ENCODE data around the gene HORMAD1. TPM values are rescaled to one million over a fixed set of nuclear protein-coding genes. Genes with fewer than 3 reads are reported as not detected.
"Not testable (repeated sequence)": the region's sequence is repeated elsewhere in the genome, so short reads cannot be mapped to it uniquely, and the experiment has no call there.

HORMAD1 gene
- total RNA-seq, 8 experiments from 2014 or later, result 0.05 to 0.29 (median 0.14) TPM; not detected in 5

GRCh38 chr1:150748878-150749719 lies 28.4 kb upstream of the HORMAD1 start:
- in situ Hi-C loops (cut with MboI; ENCODE audit: low pct_unique_long_range_greater_than_20kb in 2 of 9, low sequenced_read_pairs in 9 of 9, unreplicated experiment in 9 of 9), result no loop called here
- H3K4me3 ChIP-seq, result no peak overlapping the region
- no peaks in the 10 kb centered on the region for H3K4me1 ChIP-seq (replicated peaks in 1 of 2)
- no peak for ATAC-seq (replicated peaks in 6 of 8)
- WGBS, 10 experiments, result 17 to 95% (median 83%) methylated on average over 1 to 6 of the region's 12 CpGs; no CpG with 5 or more reads in 1 of the 10 experiments
- H3K27ac ChIP-seq, result no peak overlapping the region

GRCh38 chr1:150730130-150730721 lies 9.5 kb upstream of the HORMAD1 start:
- Histone ChIP-seq H3K27ac (no peak overlapping the region), H3K4me3 (no peak overlapping the region), H3K4me1 (replicated peaks in 1 of 2) (no peaks in the 10 kb centered on the region)
- WGBS, 10 experiments, result 22 to 93% (median 81%) methylated on average over 1 to 3 of the region's 3 CpGs; no CpG with 5 or more reads in 1 of the 10 experiments
- in situ Hi-C loops (cut with MboI; ENCODE audit: low pct_unique_long_range_greater_than_20kb in 2 of 9, low sequenced_read_pairs in 9 of 9, unreplicated experiment in 9 of 9), result no loop called here
- no peak for ATAC-seq (replicated peaks in 6 of 8)

DNA sequence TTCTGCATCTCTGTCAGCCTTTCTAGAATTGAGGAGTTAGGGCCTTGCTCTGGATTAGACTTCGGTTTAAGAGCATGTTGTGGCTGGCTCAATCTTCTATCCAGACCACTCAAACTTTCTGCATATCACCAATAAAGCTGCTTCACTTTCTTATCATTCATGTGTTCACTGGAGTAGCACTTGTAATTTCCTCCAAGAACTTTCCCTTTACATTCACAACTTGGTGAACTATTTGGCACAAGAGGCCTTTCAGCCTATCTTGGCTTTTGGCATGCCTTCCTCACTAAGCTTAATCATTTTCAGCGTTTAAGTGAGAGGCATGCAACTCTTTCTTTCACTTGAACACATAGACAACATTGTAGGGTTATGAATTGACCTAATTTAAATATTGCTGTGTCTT lies 3.6 kb upstream of the HORMAD1 start:
- in situ Hi-C loops (cut with MboI; ENCODE audit: low pct_unique_long_range_greater_than_20kb in 2 of 9, low sequenced_read_pairs in 9 of 9, unreplicated experiment in 9 of 9), result no loop called here

DNA sequence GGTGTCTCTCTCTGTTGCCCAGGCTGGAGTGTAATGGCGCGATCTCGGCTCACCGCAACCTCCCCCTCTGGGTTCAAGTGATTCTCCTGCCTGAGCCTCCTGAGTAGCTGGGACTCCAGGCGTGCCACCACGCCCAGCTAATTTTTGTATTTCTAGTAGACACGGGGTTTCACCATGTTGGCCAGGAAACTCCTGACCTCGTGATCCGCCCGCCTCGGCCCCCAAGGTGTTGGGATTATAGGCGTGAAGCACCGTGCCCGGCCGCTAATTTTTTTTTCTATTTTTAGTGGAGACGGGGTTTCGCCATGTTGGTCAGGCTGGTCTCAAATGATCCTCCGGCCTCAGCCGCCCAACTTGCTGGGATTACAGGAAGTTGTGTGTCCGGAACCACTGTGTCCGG lies 597 bp downstream of the HORMAD1 start:
- ATAC-seq (replicated peaks in 6 of 8), result no peak
- 61 to 100% (median 99%) methylated on average over 1 to 20 of the region's 21 CpGs for WGBS, 10 experiments
- Histone ChIP-seq H3K4me3 (no peak overlapping the region), H3K4me1 (replicated peaks in 1 of 2) (no peaks in the 10 kb centered on the region), H3K27ac (no peak overlapping the region)
- in situ Hi-C loops (cut with MboI; ENCODE audit: low pct_unique_long_range_greater_than_20kb in 2 of 9, low sequenced_read_pairs in 9 of 9, unreplicated experiment in 9 of 9), result no loop called here

More for the DNA sequence above, 3.6 kb upstream of the HORMAD1 start:
- no peak for ATAC-seq (replicated peaks in 6 of 8)
- WGBS, 10 experiments, result 33 to 94% (median 80%) methylated on average over 1 to 2 of the region's 2 CpGs; no CpG with 5 or more reads in 2 of the 10 experiments
- H3K4me3 ChIP-seq, result no peak overlapping the region
- H3K27ac ChIP-seq, result no peak overlapping the region
- H3K4me1 ChIP-seq (replicated peaks in 1 of 2), result no peaks in the 10 kb centered on the region

- H3K27ac ChIP-seq, result no peak overlapping the region
- ATAC-seq (replicated peaks in 6 of 8), result no peak
- in situ Hi-C loops (cut with MboI; ENCODE audit: low pct_unique_long_range_greater_than_20kb in 2 of 9, low sequenced_read_pairs in 9 of 9, unreplicated experiment in 9 of 9), result no loop called here
- 26 to 100% (median 80%) methylated on average over 1 to 11 of the region's 11 CpGs for WGBS, 10 experiments
- no peak overlapping the region for H3K4me3 ChIP-seq
- H3K4me1 ChIP-seq (replicated peaks in 1 of 2), result no peaks in the 10 kb centered on the region
Measured at GRCh38 chr1:150718225-150718891, 2.3 kb downstream of the HORMAD1 start.

DNA sequence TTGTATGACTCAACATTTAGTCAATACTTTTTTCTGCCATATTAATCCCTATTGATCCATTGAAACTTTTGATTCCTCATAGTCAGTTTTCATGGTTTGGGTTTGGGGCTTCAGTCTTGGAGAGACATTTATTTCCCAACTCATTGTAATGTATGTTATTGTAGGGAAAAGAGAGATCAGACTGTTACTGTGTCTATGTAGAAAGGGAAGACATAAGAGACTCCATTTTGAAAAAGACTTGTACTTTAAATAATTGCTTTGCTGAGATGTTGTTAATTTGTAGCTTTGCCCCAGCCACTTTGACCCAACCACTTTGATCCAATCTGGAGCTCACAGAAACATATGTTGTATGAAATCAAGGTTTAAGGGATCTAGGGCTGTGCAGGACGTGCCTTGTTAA lies 11.7 kb downstream of the HORMAD1 start:
- ATAC-seq (replicated peaks in 6 of 8); H3K27ac ChIP-seq; H3K4me1 ChIP-seq (replicated peaks in 1 of 2); in situ Hi-C loops (cut with MboI; ENCODE audit: low pct_unique_long_range_greater_than_20kb in 2 of 9, low sequenced_read_pairs in 9 of 9, unreplicated experiment in 9 of 9); H3K4me3 ChIP-seq: not testable (repeated sequence)
- 100% methylated on average over 1 of the region's 1 CpG; no CpG with 5 or more reads in 9 of the 10 experiments for WGBS, 10 experiments

GRCh38 chr1:150708595-150708994 lies 12.1 kb downstream of the HORMAD1 start:
- Histone ChIP-seq H3K27ac (no peak overlapping the region), H3K4me1 (replicated peaks in 1 of 2) (no peaks in the 10 kb centered on the region), H3K4me3 (no peak overlapping the region)
- no peak for ATAC-seq (replicated peaks in 6 of 8)
- in situ Hi-C loops (cut with MboI; ENCODE audit: low pct_unique_long_range_greater_than_20kb in 2 of 9, low sequenced_read_pairs in 9 of 9, unreplicated experiment in 9 of 9), result no loop called here
- 64 to 100% (median 100%) methylated on average over 1 to 2 of the region's 2 CpGs; no CpG with 5 or more reads in 1 of the 10 experiments for WGBS, 10 experiments

GRCh38 chr1:150706091-150706490 lies 14.6 kb downstream of the HORMAD1 start:
- 56 to 100% (median 88%) methylated on average over 1 of the region's 1 CpG; no CpG with 5 or more reads in 3 of the 10 experiments for WGBS, 10 experiments
- in situ Hi-C loops (cut with MboI; ENCODE audit: low pct_unique_long_range_greater_than_20kb in 2 of 9, low sequenced_read_pairs in 9 of 9, unreplicated experiment in 9 of 9), result no loop called here
- no peak overlapping the region for H3K27ac ChIP-seq
- no peaks in the 10 kb centered on the region for H3K4me1 ChIP-seq (replicated peaks in 1 of 2)
- H3K4me3 ChIP-seq, result no peak overlapping the region
- ATAC-seq (replicated peaks in 6 of 8), result no peak

DNA sequence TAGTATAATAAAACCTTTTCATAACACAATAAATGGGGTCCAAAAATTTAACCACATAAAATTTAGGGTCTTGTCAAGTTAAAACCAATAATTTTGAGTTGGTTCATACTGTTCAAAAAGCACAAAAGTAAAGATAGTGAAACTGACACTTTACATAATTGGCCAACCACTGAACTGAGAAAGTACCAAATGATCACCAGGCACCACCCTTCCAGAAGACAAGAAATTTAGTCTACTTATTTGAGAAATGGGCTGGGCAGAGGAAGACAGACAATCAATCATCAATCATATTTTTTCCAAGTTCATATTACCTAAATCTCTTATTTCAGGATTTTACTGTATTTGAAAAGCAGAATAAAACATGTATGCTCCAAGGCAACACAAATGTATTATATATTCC lies 17.3 kb downstream of the HORMAD1 start:
- ATAC-seq (replicated peaks in 6 of 8), result no peak
- no peak overlapping the region for H3K4me3 ChIP-seq
- H3K27ac ChIP-seq, result no peak overlapping the region
- in situ Hi-C loops (cut with MboI; ENCODE audit: low pct_unique_long_range_greater_than_20kb in 2 of 9, low sequenced_read_pairs in 9 of 9, unreplicated experiment in 9 of 9), result no loop called here
- H3K4me1 ChIP-seq (replicated peaks in 1 of 2), result no peaks in the 10 kb centered on the region

DNA sequence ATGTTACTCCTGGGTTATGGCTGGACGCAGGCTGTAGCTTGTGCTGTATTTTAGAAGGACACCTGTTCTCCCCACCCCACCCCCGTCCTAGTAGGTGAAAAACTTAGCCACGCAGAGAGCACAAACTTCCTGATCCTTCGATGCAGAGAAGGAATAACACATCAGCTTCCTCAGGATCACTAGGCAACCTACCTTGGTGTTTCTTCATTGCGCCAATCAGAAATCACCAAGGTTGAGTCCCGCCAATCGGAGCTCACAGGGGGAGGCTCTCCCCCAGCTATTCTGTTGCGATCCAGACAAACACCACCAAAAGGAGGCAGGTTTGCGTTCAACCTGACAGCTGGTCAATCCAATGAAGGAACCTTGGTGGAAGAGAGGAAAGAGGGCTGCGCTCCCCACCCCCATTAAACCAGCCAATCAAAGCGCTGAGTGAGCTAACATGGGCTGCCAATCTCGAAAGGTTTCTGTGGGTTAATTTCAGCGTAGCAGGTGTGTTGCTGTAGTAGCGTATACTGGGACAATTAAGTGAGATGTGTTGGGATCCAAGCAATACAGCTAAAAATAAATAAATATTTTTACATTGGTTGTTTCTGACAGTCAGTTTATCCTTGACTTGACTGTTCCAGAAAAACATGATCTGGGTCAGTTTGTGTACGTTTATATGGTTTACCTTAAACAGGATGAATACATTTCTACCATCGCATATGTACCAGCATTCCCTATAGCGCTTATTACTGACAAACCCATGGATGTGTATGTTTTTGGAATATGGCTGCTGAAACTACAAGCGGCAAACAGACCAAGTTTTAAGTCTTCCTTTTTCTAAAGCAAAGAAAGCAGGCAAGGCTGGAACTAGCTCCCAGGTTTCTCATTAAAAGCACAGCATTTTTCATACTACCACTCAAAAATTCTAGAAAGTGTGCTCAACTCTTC lies 23.4 kb downstream of the HORMAD1 start, which contains the start of gene GOLPH3L:
Gene GOLPH3L, minus strand, starts transcription at position 160 of the 933 bp plus-strand sequence. CDS start 2,316 bp downstream, outside the sequence.
- ATAC-seq (replicated peaks in 6 of 8), result peak; percentile 99 to 100 (median 100)
- WGBS, 10 experiments, result 0 to 9% (median 2%) methylated on average over 1 to 17 of the region's 18 CpGs

DNA sequence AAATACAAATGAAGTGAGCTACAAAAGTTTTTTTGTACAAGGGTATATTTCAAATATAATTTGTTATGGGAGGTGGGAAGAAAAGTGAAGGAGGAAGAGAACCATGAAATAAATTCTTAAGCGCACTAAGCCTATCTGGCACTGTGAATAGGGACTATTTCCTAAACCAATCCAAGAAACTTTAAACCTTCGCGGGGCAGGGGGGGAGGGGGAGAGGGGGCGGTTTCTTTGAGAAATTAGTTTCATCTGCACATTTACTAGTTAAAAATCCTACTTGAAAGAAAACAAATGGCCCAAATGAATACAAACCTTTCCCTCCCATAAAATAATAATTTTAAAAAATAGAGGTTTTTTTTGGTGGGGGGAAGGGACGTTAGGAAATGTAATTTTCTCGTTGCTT lies 24.1 kb downstream of the HORMAD1 start:
- Histone ChIP-seq H3K4me1 (replicated peaks in 1 of 2) (peaks cover 4 to 11% of the 10 kb centered on the region in 2 donors), H3K4me3 (peak overlapping the region; percentile 49 to 82 (median 54)), H3K27ac (no peak overlapping the region)
- in situ Hi-C loops (cut with MboI; ENCODE audit: low pct_unique_long_range_greater_than_20kb in 2 of 9, low sequenced_read_pairs in 9 of 9, unreplicated experiment in 9 of 9), result no loop called here
- WGBS, 10 experiments, result 0 to 1% (median 0%) methylated on average over 1 to 6 of the region's 6 CpGs; no CpG with 5 or more reads in 2 of the 10 experiments
- peak in 1 of 8 experiments; percentile 5 for ATAC-seq (replicated peaks in 6 of 8)

More for the DNA sequence above, 23.4 kb downstream of the HORMAD1 start, which contains the start of gene GOLPH3L:
- in situ Hi-C loops (cut with MboI; ENCODE audit: low pct_unique_long_range_greater_than_20kb in 2 of 9, low sequenced_read_pairs in 9 of 9, unreplicated experiment in 9 of 9), result no loop called here
- Histone ChIP-seq H3K4me3 (peak within 1 kb of the TSS; percentile 49 to 82 (median 54)), H3K27ac (no peak within 1 kb of the TSS), H3K4me1 (replicated peaks in 1 of 2) (peaks cover 4 to 11% of the 10 kb centered on the region in 2 donors)

GRCh38 chr1:150696162-150696561 lies 24.5 kb downstream of the HORMAD1 start:
- no peak for ATAC-seq (replicated peaks in 6 of 8)
- Histone ChIP-seq H3K4me3 (peak overlapping the region; percentile 49 to 82 (median 54)), H3K4me1 (replicated peaks in 1 of 2) (peaks cover 4 to 11% of the 10 kb centered on the region in 2 donors), H3K27ac (no peak overlapping the region)
- in situ Hi-C loops (cut with MboI; ENCODE audit: low pct_unique_long_range_greater_than_20kb in 2 of 9, low sequenced_read_pairs in 9 of 9, unreplicated experiment in 9 of 9), result no loop called here
- 0 to 57% (median 30%) methylated on average over 1 of the region's 1 CpG; no CpG with 5 or more reads in 1 of the 10 experiments for WGBS, 10 experiments
